Neural progenitor cell (in vitro differentiated cells): ENCODE measurements around the gene ADAMTS6.

Experiments used
- EZH2 ChIP-seq: fragments of 200-600 bp; sonication (generic); IDR thresholded peaks from 2 replicates; pipeline ENCODE4 v1.6.1; 2017; ENCODE audit warnings: antibody characterized with exemption, mild to moderate bottlenecking, moderate library complexity
- TF ChIP-seq, protein P1 (sequence below): fragments of 200-600 bp; sonication (generic); IDR thresholded peaks from 2 replicates; pipeline ENCODE4 v1.5.1; 2017; ENCODE audit warnings: antibody characterized with exemption, mild to moderate bottlenecking

DNA sequence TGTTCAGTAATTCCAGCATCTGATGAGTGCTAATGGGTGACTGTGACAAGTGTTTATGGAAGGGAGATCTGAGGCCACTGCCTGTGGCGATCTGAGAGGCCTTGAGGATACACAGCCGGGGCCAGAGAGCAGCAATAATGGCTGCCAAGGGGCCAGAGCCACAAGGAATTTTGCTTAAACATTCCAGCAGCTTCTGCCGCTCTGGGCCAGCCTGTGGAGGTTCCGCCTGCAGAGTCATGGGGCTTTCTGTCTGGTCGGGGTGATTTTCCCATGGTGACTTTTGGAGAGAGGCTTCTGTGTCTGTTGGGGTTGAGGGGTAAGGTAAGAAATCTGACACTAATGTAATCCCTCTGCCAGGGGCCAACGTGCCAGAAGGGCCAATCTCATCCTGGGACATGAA is 353.5 kb downstream of the ADAMTS6 start:
- TF ChIP-seq, protein P1, sequence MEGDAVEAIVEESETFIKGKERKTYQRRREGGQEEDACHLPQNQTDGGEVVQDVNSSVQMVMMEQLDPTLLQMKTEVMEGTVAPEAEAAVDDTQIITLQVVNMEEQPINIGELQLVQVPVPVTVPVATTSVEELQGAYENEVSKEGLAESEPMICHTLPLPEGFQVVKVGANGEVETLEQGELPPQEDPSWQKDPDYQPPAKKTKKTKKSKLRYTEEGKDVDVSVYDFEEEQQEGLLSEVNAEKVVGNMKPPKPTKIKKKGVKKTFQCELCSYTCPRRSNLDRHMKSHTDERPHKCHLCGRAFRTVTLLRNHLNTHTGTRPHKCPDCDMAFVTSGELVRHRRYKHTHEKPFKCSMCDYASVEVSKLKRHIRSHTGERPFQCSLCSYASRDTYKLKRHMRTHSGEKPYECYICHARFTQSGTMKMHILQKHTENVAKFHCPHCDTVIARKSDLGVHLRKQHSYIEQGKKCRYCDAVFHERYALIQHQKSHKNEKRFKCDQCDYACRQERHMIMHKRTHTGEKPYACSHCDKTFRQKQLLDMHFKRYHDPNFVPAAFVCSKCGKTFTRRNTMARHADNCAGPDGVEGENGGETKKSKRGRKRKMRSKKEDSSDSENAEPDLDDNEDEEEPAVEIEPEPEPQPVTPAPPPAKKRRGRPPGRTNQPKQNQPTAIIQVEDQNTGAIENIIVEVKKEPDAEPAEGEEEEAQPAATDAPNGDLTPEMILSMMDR: no peak
- TF ChIP-seq EZH2: no peak
